Trophoblast cell (in vitro differentiated cells and primary cell): ENCODE data around the gene DPP6.
A peak's percentile ranks its signal among the peaks of the same experiment; 100 is the strongest.
"Not testable (repeated sequence)": the region's sequence is repeated elsewhere in the genome, so short reads cannot be mapped to it uniquely, and the experiment has no call there.

Experiments
- DNase-seq, 2 donors: peaks; one replicate each; pipeline ENCODE4 v3.0.0-alpha.2; 2016
- H2AFZ ChIP-seq: 2 replicates; pipeline ENCODE4 v1.6.1; 2013; ENCODE audit warnings: low read length, moderate library complexity, mild to moderate bottlenecking; ENCODE audit not compliant: insufficient read depth, poor library complexity
- H2AK5ac ChIP-seq: 2 replicates; pipeline ENCODE4 v1.6.1; 2013; ENCODE audit warnings: mild to moderate bottlenecking, low read length
- H2BK120ac ChIP-seq: 2 replicates; pipeline ENCODE4 v1.6.1; 2013; ENCODE audit warnings: low read length, mild to moderate bottlenecking, moderate library complexity; ENCODE audit not compliant: insufficient read depth, poor library complexity
- H2BK12ac ChIP-seq: 2 replicates; pipeline ENCODE4 v1.6.1; 2013; ENCODE audit warnings: mild to moderate bottlenecking, low read length, moderate library complexity
- H2BK5ac ChIP-seq: 2 replicates; pipeline ENCODE4 v1.6.1; 2013; ENCODE audit warnings: low read length, low read depth, moderate library complexity, mild to moderate bottlenecking; ENCODE audit not compliant: poor library complexity
- H3K14ac ChIP-seq: 2 replicates; pipeline ENCODE4 v1.6.1; 2013; ENCODE audit warnings: mild to moderate bottlenecking, low read length
- H3K18ac ChIP-seq: 2 replicates; pipeline ENCODE4 v1.6.1; 2013; ENCODE audit warnings: mild to moderate bottlenecking, low read length
- H3K23ac ChIP-seq: 2 replicates; pipeline ENCODE4 v1.6.1; 2013; ENCODE audit warnings: low read length
- H3K27ac ChIP-seq: 2 replicates; pipeline ENCODE4 v1.5.1; 2013; ENCODE audit warnings: low read depth, mild to moderate bottlenecking, inconsistent platforms, low read length, moderate library complexity
- H3K27me3 ChIP-seq: 2 replicates; pipeline ENCODE4 v1.6.1; 2013; ENCODE audit warnings: inconsistent platforms, mild to moderate bottlenecking, low read length, moderate library complexity; ENCODE audit not compliant: insufficient read depth
- H3K36me3 ChIP-seq, 2 experiments: 1 replicate in 1 of 2; 2 replicates in 1 of 2; pipeline ENCODE4 v1.6.1; 2013; ENCODE audit warnings: low read length in 2 of 2, mild to moderate bottlenecking in 2 of 2, moderate library complexity in 1 of 2; ENCODE audit not compliant: insufficient read depth in 2 of 2, control insufficient read depth in 1 of 2
- H3K4ac ChIP-seq: 2 replicates; pipeline ENCODE4 v1.6.1; 2013; ENCODE audit warnings: low read depth, mild to moderate bottlenecking, low read length, moderate library complexity
- H3K4me1 ChIP-seq, 2 experiments: 1 replicate in 1 of 2; 2 replicates in 1 of 2; pipeline ENCODE4 v1.6.1; 2013; ENCODE audit warnings: low read length in 2 of 2, mild to moderate bottlenecking in 2 of 2, moderate library complexity in 1 of 2; ENCODE audit not compliant: insufficient read depth in 2 of 2, control insufficient read depth in 1 of 2
- H3K4me2 ChIP-seq: 2 replicates; pipeline ENCODE4 v1.6.1; 2013; ENCODE audit warnings: inconsistent platforms, mild to moderate bottlenecking, low read length, moderate library complexity
- H3K4me3 ChIP-seq: 2 replicates; pipeline ENCODE4 v1.5.1; 2013; ENCODE audit warnings: mild to moderate bottlenecking, low read depth, low read length, inconsistent platforms
- H3K79me1 ChIP-seq: one replicate; pipeline ENCODE4 v1.6.1; 2013; ENCODE audit warnings: low read length
- H3K79me2 ChIP-seq: 2 replicates; pipeline ENCODE4 v1.6.1; 2013; ENCODE audit warnings: low read length, mild to moderate bottlenecking; ENCODE audit not compliant: control insufficient read depth, insufficient read depth, poor library complexity
- H3K9ac ChIP-seq: 2 replicates; pipeline ENCODE4 v1.6.1; 2013; ENCODE audit warnings: mild to moderate bottlenecking, low read length
- H3K9me3 ChIP-seq: 2 replicates; pipeline ENCODE4 v1.6.1; 2013; ENCODE audit warnings: low read depth, mild to moderate bottlenecking, control low read depth, inconsistent platforms, low read length; ENCODE audit not compliant: insufficient read depth
- H4K12ac ChIP-seq: 2 replicates; pipeline ENCODE4 v1.6.1; 2013; ENCODE audit warnings: low read depth, mild to moderate bottlenecking, low read length, moderate library complexity
- H4K8ac ChIP-seq: 2 replicates; pipeline ENCODE4 v1.6.1; 2013; ENCODE audit warnings: low read depth, mild to moderate bottlenecking, low read length, moderate library complexity
- H4K91ac ChIP-seq: one replicate; pipeline ENCODE4 v1.6.1; 2013; ENCODE audit warnings: low read depth, mild to moderate bottlenecking, low read length, moderate library complexity
- WGBS: extraction: QIAGEN DNeasy Blood & Tissue Kit; methylation state at CpG from one replicate; pipeline ENCODE4 v1.1.7; 2013; ENCODE audit warnings: missing lambda C conversion rate; ENCODE audit not compliant: insufficient read length, insufficient coverage; ENCODE audit errors: extremely low coverage; 5-methylcytosine and 5-hydroxymethylcytosine counted together

DPP6 gene

DNA sequence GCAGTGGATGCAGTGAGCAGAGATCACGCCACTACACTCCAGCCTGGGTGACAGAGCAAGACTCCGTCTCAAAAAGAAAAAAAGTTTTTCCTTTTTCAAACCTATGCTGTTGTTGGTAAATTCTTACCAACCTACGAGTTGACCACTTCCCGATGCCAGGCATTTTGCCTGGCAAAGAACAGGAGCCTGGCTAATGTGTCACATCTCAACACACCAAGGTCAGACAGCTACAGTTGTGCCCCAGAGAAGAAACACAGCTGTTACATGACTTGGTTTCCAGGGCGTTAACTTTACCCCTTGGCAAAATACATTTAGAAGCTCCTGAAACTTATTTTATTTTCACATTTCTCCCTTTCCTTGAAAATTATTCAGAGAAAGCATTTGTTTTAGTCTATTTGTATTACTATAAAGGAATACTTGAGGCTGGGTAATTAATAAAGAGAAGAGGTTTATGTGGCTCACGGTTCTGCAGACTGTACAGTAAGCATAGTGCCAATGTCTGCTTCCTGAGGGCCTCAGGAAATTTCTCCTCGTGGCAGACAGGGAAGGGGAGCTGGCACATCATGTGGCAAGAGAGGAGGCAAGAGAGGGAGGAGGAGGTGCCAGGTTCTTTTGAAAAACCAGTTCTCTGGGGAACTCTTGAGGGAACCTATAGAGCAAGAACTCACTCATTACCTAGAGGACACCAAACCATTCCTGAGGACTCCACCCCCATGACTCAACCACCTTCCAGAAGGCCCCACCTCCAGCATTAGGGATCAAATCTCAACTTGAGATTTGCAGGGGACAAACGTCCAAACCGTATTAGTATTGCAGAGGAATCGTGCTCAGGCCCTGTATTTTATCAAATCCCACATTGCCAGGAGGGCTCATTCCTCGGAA lies 867.4 kb downstream of the DPP6 start:
- Histone ChIP-seq H3K4me2 (no peak overlapping the region), H3K14ac (no peak overlapping the region), H3K9me3 (peaks cover 7% of the 10 kb centered on the region), H2AK5ac (no peak overlapping the region), H2BK120ac (no peak overlapping the region), H3K27ac (no peak overlapping the region), H3K4me1 (no peaks in the 10 kb centered on the region), H3K23ac (no peak overlapping the region), H3K4ac (no peak overlapping the region), H4K91ac (no peak overlapping the region), H4K8ac (no peak overlapping the region), H4K12ac (no peak overlapping the region), H3K18ac (no peak overlapping the region), H3K27me3 (no peaks in the 10 kb centered on the region), H2AFZ (no peak overlapping the region), H3K36me3 (no peaks in the 10 kb centered on the region), H3K9ac (no peak overlapping the region), H3K79me1 (no peaks in the 10 kb centered on the region), H2BK5ac (no peak overlapping the region), H3K79me2 (no peaks in the 10 kb centered on the region), H2BK12ac (no peak overlapping the region), H3K4me3 (no peak overlapping the region)
- peak in 1 of 2 donors; percentile 22 for DNase-seq
- no CpG with 5 or more reads among the region's 11 CpGs for WGBS

GRCh38 chr7:154922472-154922871 lies 870.3 kb downstream of the DPP6 start:
- DNase-seq, H2BK120ac ChIP-seq, H3K4me3 ChIP-seq, H3K18ac ChIP-seq, H2BK12ac ChIP-seq, H3K9ac ChIP-seq, H3K36me3 ChIP-seq, H3K27me3 ChIP-seq, H2AK5ac ChIP-seq, H3K79me2 ChIP-seq, H2BK5ac ChIP-seq, H3K23ac ChIP-seq, H3K4me2 ChIP-seq, H3K4me1 ChIP-seq, H3K4ac ChIP-seq, H4K12ac ChIP-seq, H4K91ac ChIP-seq, H4K8ac ChIP-seq, H2AFZ ChIP-seq, H3K27ac ChIP-seq, H3K14ac ChIP-seq, H3K9me3 ChIP-seq, H3K79me1 ChIP-seq: not testable (repeated sequence)
- no CpG with 5 or more reads among the region's 2 CpGs for WGBS

GRCh38 chr7:154927624-154928125 lies 875.5 kb downstream of the DPP6 start:
- Histone ChIP-seq H3K4me3 (no peak overlapping the region), H4K8ac (no peak overlapping the region), H3K4ac (no peak overlapping the region), H3K27me3 (no peaks in the 10 kb centered on the region), H3K4me2 (peak overlapping the region; percentile 41), H2AFZ (peak overlapping the region; percentile 26), H3K79me2 (no peaks in the 10 kb centered on the region), H3K23ac (no peak overlapping the region), H2BK5ac (no peak overlapping the region), H3K9me3 (peaks cover under 1% of the 10 kb centered on the region), H4K91ac (no peak overlapping the region), H3K79me1 (no peaks in the 10 kb centered on the region), H3K14ac (no peak overlapping the region), H3K4me1 (no peaks in the 10 kb centered on the region), H3K27ac (no peak overlapping the region), H3K18ac (no peak overlapping the region), H2BK12ac (no peak overlapping the region), H3K9ac (no peak overlapping the region), H2BK120ac (no peak overlapping the region), H3K36me3 (no peaks in the 10 kb centered on the region), H2AK5ac (no peak overlapping the region), H4K12ac (no peak overlapping the region)
- WGBS = no CpG with 5 or more reads among the region's 5 CpGs
- DNase-seq = peak; percentile 84 to 93

DNA sequence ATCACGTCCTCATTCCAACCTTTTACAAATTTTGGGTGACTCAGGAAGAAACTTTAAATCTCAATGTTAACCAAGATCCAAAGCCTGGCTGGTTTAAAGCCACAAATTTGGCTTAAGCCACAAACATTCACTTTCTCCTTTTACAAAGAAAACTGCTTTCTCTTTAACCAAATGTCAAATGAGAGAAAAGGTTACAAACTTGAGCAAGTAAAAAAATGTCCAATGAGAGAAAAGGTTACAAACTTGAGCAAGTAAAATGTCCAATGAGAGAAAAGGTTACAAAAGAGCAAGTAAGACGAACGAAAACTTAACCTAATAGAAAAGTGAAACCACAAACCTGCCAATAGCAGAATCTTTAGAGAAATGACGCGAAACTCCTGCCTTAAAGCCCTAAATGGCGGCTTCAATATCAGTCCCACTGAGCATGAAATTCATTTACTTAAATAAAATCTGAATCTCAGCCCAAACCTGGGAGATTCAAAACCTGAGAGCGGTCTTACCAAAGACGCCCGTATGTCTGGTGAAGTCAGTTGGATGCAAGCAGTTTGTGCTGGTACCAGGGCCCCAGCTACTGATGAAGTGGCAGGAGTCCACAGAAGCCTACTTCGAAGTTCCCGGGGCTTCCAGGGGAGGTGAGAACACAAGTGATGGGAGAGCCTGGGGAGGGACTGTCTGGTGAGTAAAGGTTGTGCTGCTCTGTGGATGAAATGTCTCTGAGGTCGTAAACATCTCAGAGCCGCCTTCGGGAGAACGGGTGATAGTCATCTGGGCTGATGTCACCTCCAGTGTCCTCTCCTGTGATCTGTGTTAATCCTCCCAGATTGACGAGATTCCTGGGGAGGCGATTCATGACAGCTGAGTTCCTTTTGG lies 876.2 kb downstream of the DPP6 start:
- H2BK12ac ChIP-seq = no peak overlapping the region
- H3K27me3 ChIP-seq = no peaks in the 10 kb centered on the region
- H4K12ac ChIP-seq = no peak overlapping the region
- no peak overlapping the region for H2AK5ac ChIP-seq
- no peak overlapping the region for H3K4me3 ChIP-seq
- H3K4me2 ChIP-seq = peak overlapping the region; percentile 49
- no peak overlapping the region for H2BK120ac ChIP-seq
- no peaks in the 10 kb centered on the region for H3K4me1 ChIP-seq
- no peak overlapping the region for H3K14ac ChIP-seq
- no peak overlapping the region for H3K4ac ChIP-seq
- no peak overlapping the region for H2BK5ac ChIP-seq
- no peak overlapping the region for H3K18ac ChIP-seq
- WGBS = no CpG with 5 or more reads among the region's 17 CpGs
- H3K9ac ChIP-seq = no peak overlapping the region
- no peak overlapping the region for H4K91ac ChIP-seq
- peaks cover 3% of the 10 kb centered on the region for H3K9me3 ChIP-seq
- no peaks in the 10 kb centered on the region for H3K36me3 ChIP-seq
- H2AFZ ChIP-seq = peak overlapping the region; percentile 75
- H3K79me1 ChIP-seq = no peaks in the 10 kb centered on the region
- H4K8ac ChIP-seq = peak overlapping the region; percentile 87
- H3K79me2 ChIP-seq = no peaks in the 10 kb centered on the region
- H3K27ac ChIP-seq = no peak overlapping the region
- H3K23ac ChIP-seq = no peak overlapping the region
- DNase-seq = peak; percentile 90 to 100
